Measurements from ENCODE around the gene CAPZB.

CAPZB gene

DNA sequence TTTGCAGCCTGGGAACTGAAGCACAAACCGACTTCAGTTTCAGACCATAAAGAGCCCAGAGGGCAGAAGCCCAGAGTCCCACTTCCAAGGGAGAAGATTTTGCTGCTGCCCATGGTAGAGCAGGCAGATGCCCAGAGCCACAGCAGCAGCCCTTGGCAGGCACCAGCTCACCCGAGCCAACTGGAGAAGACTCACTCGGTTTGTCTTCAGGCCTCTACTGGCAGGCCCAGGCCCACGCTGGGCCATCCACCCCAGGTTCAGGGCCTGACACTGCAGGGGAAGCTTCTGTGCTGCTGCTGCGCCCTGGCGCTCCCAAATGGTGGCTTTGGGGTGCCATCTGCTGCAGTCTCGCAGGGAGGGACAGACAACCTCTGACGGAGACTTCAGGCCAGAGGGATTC lies 139.9 kb downstream of the CAPZB start:
- no peak for DNase-seq (ENCODE audit: low spot score)

DNA sequence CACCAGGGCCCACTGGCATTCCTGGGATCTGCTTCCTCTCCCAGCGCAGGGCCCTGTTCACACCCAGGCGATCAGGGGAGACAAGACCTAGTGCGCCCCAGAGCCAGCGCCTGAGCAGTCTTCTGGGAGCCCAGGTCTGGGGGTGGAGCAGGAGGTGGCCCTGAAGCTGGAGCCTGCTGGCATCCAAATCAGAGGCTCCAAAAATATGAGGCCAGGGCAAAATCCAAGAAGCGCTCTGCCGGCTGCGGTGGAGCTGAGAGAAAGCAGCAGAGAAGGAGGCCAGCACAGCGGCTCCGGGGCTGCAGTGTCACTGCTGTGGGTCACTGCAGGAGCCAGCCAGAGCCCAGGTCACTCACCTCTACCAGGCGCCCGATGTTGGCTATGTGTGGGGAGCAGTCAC lies 140.5 kb downstream of the CAPZB start:
- no peak for DNase-seq (ENCODE audit: low spot score)

DNA sequence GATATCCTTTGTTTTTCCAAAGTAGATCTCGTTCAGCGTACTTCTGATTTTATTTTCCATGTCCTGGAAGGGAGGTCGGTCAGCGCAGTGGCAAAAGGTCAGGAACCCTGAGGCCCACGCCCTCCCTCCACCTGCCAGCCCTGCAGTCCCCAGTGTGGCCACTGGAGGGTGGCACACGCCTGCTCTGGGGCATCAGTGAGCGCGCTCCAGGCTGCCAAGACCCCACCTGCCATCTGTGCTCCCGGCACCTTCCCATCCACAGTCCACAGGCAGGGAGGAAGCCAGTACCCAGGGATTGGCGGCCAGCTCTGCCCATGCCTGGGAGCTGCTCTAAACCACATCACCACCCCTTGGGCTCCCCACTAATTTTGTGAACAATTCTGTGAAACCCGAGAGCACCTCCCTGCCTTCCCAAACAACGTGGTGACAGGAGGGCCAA lies 140.9 kb downstream of the CAPZB start:
- peak; percentile 76 for DNase-seq (ENCODE audit: low spot score)

DNA sequence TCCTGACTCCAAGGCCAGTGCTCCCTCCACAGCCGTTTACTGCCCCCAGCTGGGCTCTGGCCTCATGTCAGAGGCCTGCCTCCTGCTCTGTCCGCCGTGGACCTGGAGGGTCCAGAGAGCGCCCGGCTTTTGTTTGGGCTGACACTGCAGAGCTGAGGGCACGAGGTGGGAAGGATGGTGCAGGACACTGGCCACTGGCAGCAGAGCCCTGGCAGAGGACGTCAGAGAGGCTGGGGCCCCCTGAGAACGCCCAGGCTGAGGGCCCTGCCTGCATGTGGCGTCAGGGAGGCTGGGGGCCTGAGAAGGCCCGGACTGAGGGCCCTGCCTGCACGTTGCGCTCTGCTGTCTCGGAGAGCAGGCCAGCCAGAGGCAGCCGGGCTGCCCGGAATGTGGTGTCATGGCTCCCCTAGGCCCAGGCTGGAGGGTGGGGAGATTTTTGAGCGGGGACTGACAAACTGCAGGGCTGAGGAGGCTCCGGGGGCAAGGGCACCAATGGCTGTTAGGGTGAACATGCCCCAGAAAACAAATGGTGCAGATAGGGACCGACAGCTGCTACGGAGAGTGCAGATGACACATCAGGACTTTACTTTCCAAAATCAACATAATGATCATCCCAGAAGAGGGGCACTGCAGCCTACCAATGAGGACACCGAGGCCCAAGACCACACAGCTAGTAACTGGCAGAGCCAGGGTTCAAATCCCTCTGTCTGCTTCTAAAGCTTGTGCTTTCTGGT lies 141.6 kb downstream of the CAPZB start:
- DNase-seq (ENCODE audit: low spot score) = no peak

DNA sequence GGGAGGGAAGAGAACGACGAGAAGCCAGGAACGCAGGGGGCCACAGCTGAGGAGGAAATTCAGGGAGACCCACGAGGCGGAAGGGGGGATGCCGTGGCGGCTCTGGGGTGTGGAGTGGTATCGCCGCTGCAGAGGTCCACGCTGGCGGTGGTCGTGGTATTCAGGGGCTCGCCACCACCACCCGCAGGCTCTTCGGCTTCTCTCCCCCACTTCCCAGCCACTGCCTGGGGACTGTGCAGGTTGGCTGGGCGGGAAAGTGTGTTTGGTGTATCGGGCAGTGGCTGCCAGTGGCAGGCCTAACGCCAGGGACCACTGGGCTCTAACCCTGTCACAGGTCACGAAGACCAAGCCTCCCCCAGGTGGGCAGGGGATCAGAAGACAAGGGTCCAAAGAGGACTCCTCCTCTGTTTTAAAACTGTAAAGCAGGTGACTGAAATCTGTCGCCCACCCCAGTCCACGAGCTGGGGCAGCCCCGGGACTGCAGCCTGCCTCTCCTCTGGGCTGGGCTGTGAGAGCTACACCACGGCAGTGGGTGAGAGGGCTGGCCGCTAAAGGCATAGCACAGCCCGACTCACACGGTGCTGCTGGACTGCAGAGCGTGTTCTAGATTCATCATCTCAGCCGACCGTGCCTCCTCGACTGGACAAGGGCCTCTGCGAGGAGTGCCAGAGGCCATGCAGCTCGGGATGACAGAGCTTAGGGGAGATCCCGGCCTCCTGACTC lies 142.3 kb downstream of the CAPZB start:
- no peak for DNase-seq (ENCODE audit: low spot score)

DNA sequence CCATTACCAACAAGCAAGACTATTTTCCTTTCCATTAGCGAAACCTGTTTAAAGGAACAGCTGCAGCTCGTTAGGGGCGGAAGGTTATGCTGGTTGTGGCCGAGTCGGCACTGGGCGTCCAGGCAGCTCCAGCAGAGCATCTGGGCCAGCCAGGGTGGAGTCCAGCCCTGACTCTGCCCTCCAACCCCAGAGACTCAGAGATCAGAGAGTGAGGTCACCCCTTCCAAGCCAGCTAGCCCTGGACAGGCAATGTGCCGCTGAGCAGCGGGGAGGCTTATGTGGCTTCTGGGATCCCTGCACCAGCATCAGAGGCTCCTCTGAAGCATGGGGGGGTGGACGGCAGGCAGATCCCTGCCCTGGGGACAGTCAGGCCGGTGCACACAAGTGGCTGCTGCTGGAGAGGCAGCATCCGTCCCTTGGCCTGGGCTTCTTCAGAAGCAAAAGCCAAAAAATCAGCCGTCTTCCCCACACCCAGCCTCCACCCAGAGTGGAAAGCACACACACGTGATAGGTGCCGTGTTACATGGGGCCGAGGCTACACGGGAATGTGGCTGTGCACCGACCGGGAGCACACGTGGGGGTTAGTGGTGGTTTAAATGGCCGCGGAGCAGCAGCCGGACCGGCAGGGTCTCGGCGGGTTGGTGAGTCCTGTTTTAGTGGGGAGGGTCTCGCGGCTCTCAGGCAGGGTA lies 143.1 kb downstream of the CAPZB start:
- no peak for DNase-seq (ENCODE audit: low spot score)

DNA sequence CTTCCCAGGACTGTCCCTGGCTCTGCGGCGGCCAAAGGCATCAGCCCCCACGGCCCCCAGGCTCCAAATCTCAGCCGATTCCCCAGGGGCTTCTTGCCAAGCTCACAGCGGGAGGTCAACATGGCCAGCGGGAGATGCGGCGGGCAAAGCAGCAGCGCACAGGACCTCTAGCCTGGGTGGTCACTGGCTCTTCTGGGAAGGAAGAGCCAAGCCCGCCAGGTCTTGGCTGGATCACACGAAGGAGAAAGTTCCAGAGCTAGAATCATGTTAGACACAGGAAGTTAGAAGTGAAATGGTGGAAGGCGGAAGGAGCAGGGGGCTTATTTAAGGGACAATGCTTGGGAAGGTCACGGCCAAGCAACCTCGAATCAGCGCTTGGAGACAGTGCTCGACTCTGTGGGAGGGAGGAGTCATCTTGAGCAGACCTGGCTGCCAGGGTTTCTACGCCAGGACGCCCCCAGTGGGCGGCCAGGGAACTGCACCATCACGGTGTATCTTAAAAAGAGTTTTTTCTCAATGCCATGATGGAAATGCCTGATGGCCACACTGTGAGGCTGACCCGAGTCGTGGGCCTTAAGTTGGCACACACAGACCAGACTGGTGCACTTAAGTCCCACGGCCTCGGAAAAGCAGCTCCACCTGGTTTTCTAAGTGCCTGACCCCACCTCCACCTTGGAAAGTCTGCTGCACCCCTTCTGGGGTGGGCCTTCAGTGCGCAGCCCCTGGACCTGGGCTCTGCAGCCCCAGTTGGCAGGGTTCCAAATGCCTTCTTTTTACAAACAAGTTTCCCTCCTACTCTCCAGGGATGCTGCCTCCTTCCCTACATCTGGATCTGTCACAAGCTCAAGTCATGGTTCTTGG lies 143.9 kb downstream of the CAPZB start:
- DNase-seq (ENCODE audit: low spot score) = peak; percentile 92

DNA sequence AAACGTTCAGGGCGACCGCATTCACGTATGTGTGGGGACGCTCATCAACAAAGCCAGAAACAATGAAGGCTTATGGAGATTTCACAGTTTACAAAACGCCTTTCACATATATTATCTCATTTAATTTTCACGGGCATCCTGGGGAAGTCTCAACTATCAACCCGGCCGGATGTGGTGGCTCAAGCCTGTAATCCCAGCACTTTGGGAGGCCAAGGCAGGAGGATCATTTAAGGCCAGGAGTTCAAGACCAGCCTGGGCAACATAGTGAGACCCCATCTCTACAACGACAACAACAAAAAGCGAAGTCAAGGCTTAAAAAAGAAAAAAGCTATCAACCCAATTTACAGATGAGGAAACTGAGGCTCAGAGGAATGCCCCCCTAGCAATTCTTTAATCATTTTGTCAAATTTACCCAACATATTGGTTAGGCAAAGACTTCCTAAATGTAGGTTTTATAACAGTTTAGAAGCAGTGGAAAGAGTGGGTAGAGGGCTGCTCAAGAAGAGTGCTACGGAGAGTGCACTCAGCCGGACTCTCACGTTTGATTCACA lies 144.9 kb downstream of the CAPZB start:
- DNase-seq (ENCODE audit: low spot score) = no peak

DNA sequence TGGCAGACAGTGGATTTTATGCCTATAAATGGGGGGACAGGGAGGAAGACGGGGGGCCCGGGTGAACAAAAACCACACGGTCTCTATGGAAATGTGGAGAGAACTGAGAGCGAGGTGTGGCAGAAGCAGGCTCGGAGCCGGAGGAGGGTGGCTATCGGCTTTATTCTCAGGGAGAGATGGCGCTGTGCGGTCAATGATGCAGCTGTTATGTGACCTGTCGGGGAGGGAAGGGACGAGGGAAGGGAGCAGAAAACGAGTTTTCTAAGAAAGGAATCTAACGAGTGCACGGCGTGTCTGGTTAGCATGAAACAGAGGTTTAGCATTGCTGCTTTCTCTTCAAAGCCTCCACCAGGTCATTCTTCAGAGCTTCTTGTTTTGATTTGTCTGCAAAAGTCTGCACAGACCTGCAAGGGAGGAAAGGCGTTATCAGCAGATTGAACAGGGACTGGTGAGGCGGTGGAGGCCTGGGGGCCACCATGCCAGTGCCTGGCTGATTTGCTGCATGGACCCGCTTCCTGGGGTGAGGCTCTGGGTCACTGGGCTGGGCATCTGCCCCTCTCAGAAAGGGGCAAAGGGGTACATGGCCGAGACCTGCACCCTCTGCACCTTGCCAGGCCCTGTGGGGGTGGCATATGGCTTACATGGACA lies 146.0 kb downstream of the CAPZB start:
- no peak for DNase-seq (ENCODE audit: low spot score)

DNA sequence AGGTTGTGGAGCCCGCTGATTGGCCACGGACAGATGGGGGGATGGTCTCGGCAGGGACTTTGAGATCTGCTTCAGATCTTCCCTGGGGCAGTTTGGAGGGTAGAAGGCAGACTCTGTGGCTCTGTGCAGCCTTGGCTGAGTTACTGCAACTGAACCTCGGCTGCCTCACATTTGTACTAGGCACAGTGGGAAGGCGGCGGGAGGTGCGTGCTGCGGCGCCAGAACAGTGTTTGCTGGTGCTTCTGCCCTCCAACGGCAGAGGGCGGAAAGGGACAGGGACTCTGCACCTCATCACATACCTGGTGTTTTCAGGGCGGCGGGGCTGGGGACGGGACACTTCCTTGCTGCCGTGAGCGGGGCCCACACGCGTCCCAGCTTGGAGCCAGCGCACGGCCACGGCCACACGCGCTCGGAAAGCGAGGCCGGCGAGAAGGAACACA lies 147.0 kb downstream of the CAPZB start:
- no peak for DNase-seq (ENCODE audit: low spot score)

DNA sequence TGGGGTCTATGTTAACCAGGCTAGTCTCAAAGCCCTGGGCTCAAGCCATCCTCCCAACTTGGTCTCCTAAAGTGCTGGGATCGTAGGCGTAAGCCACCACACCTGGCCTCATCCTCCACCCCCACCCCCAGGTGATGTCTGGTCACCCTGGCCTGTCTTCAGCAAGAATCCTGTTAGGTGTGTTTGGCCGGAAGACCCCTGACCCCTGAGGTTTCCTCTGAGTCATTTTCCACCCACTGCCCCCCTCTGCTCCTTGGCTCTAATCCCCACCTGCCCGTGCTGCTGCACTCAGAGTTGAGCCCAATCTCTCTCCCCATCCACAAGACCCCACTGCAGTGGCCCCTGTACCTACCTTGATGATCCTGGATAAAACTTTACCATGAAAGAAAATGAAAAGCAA lies 148.1 kb downstream of the CAPZB start:
- no peak for DNase-seq (ENCODE audit: low spot score)

DNA sequence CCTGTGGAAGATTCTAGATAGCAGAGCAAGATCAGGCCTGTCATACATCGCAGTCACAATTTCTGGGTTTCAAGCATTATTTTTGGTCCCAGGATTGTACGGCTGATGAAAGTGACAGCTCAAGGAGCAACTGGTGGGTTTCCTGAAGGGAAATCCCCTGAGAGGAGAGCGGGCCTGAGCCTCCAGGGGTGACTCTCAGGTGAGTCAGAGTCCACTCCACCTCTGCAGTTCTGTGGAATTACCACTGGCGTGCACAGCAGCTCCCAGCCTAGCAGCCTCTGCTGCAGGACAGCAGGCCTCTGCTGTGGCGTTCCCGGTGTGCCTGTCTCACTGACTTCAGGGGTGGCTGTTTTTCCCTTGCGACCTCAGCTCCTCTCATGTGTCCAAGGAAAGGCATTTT lies 148.8 kb downstream of the CAPZB start:
- DNase-seq (ENCODE audit: low spot score) = no peak

DNA sequence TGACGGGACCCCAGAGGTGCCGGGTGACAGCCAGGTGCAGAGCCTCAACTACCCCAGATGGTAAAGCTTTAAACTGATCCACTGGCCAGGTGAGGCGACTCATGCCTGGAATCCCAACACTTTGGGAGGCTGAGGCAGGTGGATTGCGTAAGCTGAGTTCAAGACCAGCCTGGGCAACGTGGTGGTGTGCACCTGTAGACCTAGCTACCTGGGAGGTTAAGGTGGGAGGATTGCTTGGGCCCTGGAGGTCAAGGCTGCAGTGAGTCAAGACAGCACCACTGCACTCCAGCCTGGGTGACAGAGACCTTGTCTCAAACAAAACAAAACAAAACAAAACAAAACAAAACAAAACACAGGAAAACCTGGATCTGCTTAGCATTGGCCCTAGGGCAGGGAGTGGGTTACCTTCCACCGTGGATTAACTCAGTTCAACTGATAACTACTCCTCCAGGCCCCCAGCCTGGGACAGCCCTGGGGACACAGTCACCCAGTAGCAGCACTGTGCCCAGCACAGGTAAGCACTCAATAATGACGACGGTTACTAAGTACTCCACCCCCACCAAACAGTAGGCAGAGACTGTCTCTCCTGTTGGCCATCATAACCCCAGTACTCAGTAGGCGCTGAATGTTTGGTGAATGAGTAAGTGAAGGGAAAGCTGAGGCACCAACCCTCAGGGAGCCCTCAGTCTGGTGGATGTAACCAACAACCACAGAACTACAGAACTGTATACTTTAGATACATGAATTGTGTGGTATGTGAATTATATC lies 151.6 kb downstream of the CAPZB start:
- DNase-seq (ENCODE audit: low spot score) = no peak

DNA sequence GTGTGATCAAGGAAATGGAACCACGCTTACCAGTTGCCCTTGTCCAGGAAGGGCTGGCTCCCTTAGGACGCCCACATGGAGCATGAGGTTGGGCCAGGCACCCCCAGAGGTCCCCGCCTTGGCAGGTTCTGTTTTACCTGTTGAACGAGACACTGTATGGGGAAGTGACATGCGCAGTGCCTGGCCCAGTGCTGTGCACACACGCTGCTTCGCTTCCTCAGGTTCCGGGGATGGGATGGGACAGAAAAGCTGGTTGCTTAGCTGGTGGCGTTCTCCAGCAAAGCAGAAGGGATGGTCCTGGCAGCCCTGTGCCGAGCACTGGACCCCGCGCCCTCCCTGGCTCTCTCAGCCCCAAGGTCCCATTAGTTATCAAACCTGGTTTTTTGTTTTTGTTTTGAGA lies 152.5 kb downstream of the CAPZB start:
- no peak for DNase-seq (ENCODE audit: low spot score)

DNA sequence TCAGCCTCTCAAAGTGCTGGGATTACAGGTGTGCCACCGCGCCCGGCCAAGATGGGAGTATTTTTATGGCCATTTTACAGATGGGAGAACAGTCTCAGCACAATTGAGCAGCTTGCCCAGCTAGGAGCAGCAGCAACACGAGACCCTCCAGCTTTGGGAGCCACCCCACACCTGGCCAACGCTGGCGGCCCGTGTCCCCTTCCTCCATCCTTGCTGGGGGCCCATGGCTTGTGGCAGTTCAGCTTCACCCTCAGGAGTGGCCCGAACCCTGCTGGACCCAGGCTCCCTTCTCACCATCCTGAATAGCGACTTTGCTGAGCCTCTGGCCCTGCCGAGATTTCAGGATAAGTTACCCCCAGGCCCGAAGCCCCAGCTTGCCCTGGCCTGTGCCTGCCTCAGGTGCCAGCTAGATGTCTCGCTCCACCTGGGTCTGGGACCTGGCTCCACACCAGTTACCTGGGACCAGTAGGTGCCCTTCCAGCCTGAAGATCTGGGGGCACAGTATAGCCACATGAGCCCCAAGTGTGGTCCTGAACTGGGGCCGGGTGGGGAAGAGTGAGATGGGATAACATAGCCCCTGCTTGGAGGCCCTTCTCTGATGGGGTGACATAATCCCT lies 154.0 kb downstream of the CAPZB start:
- no peak for DNase-seq (ENCODE audit: low spot score)

DNA sequence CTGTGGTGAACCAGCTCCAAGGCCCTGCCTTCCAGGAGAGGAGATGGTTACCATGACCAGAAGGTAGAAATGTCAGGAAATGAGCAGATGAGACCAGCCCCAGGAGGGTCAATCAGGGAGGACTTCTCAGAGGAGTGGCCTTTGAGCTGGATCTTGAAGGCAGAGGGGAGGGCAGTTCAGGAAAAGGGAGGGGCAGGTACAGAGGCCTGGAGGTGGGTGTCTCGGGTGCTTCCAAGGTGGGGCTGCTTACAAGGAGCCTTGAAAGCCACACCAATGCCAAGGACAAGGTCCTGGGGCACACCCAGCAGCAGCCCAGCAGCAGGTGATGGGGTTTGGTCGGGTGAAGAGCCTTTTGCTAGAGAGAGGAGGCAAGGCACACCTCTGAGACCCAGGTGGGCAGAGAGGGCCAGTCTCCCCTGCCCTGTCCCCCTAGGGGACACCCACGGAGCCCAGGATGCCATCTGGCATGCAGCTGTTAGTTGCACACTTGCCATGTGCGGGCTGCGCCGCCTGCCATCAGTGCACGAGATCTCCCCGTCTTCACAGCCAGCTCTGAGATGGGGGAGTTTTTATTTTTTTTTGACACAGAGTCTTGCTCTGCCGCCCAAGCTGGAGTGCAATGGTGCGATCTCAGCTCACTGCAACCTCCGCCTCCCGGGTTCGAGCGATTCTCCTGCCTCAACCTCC lies 154.7 kb downstream of the CAPZB start:
- DNase-seq (ENCODE audit: low spot score) = no peak

DNA sequence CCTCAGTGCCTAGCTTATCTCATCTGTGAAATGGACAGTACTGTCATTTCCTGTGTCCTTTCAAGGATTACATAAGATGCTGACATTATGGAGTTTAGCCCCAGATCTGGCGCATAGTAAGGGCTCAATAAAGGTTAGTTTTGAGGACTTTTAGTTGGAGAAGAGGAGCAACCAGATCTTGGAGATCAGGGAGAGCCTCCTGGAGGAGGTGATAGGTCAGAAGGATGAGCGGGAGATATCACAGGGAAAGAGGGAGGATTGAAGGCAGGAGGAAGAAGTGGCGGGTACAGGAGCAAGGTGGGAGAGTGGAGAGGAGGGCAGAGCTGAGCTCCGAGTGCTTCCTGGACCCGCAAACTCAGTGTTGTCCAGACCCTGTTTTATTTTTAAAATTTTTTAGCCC lies 155.7 kb downstream of the CAPZB start:
- DNase-seq (ENCODE audit: low spot score) = no peak

DNA sequence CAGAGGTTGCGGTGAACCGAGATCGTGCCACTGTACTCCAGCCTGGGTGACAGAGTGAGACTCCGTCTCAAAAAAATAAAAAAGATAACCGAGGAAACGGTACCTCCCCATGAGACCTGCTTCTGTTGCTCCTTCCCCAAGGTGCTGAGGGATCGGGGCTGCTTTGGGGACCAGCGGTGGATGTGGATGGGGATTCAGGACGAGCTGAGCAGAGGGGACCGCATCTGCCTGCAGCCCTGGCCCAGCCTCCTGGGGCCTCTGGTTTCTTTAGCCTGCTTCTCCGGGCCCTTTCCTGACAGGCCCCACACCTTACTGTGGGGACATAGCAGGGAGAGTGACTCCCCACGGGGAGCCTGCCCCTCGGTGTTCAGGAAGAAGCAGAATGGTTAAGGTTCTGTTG lies 156.2 kb downstream of the CAPZB start:
- DNase-seq (ENCODE audit: low spot score) = no peak

DNA sequence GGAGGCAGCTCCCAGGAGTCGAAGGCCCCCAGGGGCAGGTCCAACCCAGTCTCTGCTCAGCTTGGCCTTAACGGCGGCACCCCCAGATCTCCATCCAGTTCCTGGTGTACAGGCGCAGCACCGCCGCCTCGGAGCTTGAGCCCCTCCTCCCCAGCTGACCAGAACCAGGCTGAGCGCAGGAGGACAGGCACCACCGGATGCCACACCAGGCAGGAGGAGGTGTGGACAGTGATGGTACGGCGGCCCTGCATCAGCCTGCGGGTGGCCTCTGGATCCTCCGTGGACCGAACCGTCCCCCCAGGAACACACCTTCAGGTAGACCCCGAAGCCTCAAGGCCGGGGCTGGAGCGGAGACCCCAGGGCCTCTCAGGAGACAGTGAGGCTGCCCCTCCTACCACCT lies 156.9 kb downstream of the CAPZB start:
- no peak for DNase-seq (ENCODE audit: low spot score)

DNA sequence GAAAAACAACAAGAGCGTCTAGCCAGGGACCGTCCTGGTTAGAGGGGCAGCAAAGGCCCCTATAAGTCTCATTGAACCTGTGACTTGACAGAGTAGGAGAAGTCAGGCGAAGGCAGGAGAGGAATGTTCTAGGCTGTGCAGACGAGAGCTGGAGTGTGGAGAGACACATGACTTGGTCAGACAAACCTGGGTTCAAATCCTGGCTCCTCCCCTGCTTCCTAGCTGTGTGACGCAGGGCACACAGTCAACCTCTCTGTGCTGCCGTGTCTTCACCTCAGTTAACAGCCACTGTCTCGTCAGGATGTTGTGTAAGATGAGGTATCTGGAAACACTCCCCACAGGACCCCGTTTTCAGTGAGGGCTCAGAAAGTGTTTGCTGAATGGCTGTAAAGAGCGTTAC lies 157.6 kb downstream of the CAPZB start:
- DNase-seq (ENCODE audit: low spot score) = no peak
